ENCODE results near the gene CLIC4.

CLIC4 gene

GRCh38 chr1:24872061-24872850 is 127.0 kb downstream of the CLIC4 start:
- DNase-seq, result no peak
- Histone ChIP-seq H3K36me3 (ENCODE audit: insufficient read depth, low read length) (no peaks in the 10 kb centered on the region), H3K9me3 (ENCODE audit: insufficient read depth, low read length, severe bottlenecking) (no peaks in the 10 kb centered on the region), H3K27me3 (ENCODE audit: insufficient read depth, low read length, poor library complexity) (no peaks in the 10 kb centered on the region), H3K79me2 (ENCODE audit: insufficient read depth, low read length) (no peaks in the 10 kb centered on the region), H3K4me1 (ENCODE audit: insufficient read depth, low read length) (no peaks in the 10 kb centered on the region), H3K9ac (ENCODE audit: low read depth, low read length) (no peak overlapping the region), H3K27ac (ENCODE audit: low read length) (no peak overlapping the region), H2AFZ (ENCODE audit: low read depth, low read length) (no peak overlapping the region), H4K20me1 (ENCODE audit: insufficient read depth, low read length) (no peaks in the 10 kb centered on the region; the same call in 1 of the 2 replicates), H3K4me3 (ENCODE audit: low read depth in 1 of 2, low read length in 2 of 2) (no peak overlapping the region), H3K4me2 (ENCODE audit: insufficient read depth, low read length) (no peak overlapping the region)
- ATAC-seq (ENCODE audit: insufficient read depth, low read depth), result no peak
- TF ChIP-seq EZH2 (IDR thresholded peaks at IDR 0.05; ENCODE audit: borderline replicate concordance, low read depth, low read length, severe bottlenecking), result no peak
- TF ChIP-seq, protein P1, sequence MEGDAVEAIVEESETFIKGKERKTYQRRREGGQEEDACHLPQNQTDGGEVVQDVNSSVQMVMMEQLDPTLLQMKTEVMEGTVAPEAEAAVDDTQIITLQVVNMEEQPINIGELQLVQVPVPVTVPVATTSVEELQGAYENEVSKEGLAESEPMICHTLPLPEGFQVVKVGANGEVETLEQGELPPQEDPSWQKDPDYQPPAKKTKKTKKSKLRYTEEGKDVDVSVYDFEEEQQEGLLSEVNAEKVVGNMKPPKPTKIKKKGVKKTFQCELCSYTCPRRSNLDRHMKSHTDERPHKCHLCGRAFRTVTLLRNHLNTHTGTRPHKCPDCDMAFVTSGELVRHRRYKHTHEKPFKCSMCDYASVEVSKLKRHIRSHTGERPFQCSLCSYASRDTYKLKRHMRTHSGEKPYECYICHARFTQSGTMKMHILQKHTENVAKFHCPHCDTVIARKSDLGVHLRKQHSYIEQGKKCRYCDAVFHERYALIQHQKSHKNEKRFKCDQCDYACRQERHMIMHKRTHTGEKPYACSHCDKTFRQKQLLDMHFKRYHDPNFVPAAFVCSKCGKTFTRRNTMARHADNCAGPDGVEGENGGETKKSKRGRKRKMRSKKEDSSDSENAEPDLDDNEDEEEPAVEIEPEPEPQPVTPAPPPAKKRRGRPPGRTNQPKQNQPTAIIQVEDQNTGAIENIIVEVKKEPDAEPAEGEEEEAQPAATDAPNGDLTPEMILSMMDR (IDR thresholded peaks at IDR 0.05; ENCODE audit: borderline replicate concordance, extremely low read depth, low read length, poor library complexity, severe bottlenecking), result no peak

DNA sequence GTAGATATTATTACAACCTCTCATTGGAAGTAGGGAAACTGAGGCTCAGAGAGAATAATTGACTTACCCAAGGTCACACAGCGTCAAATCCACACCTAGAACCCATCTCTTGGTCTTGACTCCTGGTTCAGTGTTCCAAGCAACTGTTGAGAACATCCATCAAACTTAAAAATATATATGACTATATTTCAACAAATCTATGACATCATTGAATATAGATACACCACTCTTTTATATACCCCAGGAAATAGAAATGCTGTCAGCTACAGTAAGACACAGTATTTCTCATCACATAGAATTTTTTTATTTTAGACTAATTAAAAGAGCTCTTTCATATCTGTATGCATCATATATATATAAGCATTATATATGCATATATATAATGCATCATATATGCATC is 127.9 kb downstream of the CLIC4 start:
- TF ChIP-seq EZH2 (IDR thresholded peaks at IDR 0.05; ENCODE audit: borderline replicate concordance, low read depth, low read length, severe bottlenecking), result no peak
- TF ChIP-seq, protein P1 (IDR thresholded peaks at IDR 0.05; ENCODE audit: borderline replicate concordance, extremely low read depth, low read length, poor library complexity, severe bottlenecking), result no peak
- DNase-seq (no peak), ATAC-seq (ENCODE audit: insufficient read depth, low read depth) (no peak)
- no peak overlapping the region for H3K27ac ChIP-seq (ENCODE audit: low read length)
- H3K4me1 ChIP-seq (ENCODE audit: insufficient read depth, low read length), result no peaks in the 10 kb centered on the region
- no peak overlapping the region for H3K4me2 ChIP-seq (ENCODE audit: insufficient read depth, low read length)
- H3K9ac ChIP-seq (ENCODE audit: low read depth, low read length), result no peak overlapping the region
- H2AFZ ChIP-seq (ENCODE audit: low read depth, low read length), result no peak overlapping the region
- no peaks in the 10 kb centered on the region; the same call in 1 of the 2 replicates for H4K20me1 ChIP-seq (ENCODE audit: insufficient read depth, low read length)
- no peaks in the 10 kb centered on the region for H3K36me3 ChIP-seq (ENCODE audit: insufficient read depth, low read length)
- no peak overlapping the region for H3K4me3 ChIP-seq (ENCODE audit: low read depth in 1 of 2, low read length in 2 of 2)
- H3K79me2 ChIP-seq (ENCODE audit: insufficient read depth, low read length), result no peaks in the 10 kb centered on the region
- H3K27me3 ChIP-seq (ENCODE audit: insufficient read depth, low read length, poor library complexity), result no peaks in the 10 kb centered on the region
- no peaks in the 10 kb centered on the region for H3K9me3 ChIP-seq (ENCODE audit: insufficient read depth, low read length, severe bottlenecking)

DNA sequence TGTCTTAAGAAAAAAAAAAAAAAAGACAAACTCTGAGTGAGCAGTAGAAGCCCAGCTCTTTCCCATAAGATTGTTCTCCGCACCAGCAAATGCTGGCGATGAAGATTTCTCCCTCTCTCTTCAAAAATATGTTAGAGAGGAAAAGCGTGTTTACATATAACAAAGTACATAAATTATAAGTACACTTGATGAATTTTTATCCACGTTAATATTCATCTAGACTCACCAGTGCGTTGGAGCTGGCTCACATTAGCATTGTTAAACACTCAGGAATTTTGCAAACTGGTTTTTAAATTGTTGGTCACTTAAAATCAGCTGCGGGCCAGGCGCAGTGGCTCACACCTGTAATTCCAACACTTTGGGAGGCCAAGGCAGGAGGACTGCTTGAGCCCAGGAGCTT is 128.8 kb downstream of the CLIC4 start:
- no peak for ATAC-seq (ENCODE audit: insufficient read depth, low read depth)
- no peak overlapping the region for H3K4me3 ChIP-seq (ENCODE audit: low read depth in 1 of 2, low read length in 2 of 2)
- TF ChIP-seq EZH2 (IDR thresholded peaks at IDR 0.05; ENCODE audit: borderline replicate concordance, low read depth, low read length, severe bottlenecking), result no peak
- TF ChIP-seq, protein P1 (IDR thresholded peaks at IDR 0.05; ENCODE audit: borderline replicate concordance, extremely low read depth, low read length, poor library complexity, severe bottlenecking), result no peak
- H3K79me2 ChIP-seq (ENCODE audit: insufficient read depth, low read length), result no peaks in the 10 kb centered on the region
- no peak overlapping the region for H3K27ac ChIP-seq (ENCODE audit: low read length)
- DNase-seq, result no peak
- H4K20me1 ChIP-seq (ENCODE audit: insufficient read depth, low read length), result no peaks in the 10 kb centered on the region; the same call in 1 of the 2 replicates
- no peaks in the 10 kb centered on the region for H3K36me3 ChIP-seq (ENCODE audit: insufficient read depth, low read length)
- no peak overlapping the region for H2AFZ ChIP-seq (ENCODE audit: low read depth, low read length)
- no peak overlapping the region for H3K4me2 ChIP-seq (ENCODE audit: insufficient read depth, low read length)
- no peaks in the 10 kb centered on the region for H3K9me3 ChIP-seq (ENCODE audit: insufficient read depth, low read length, severe bottlenecking)
- no peaks in the 10 kb centered on the region for H3K4me1 ChIP-seq (ENCODE audit: insufficient read depth, low read length)
- peaks cover 2% of the 10 kb centered on the region for H3K27me3 ChIP-seq (ENCODE audit: insufficient read depth, low read length, poor library complexity)
- no peak overlapping the region for H3K9ac ChIP-seq (ENCODE audit: low read depth, low read length)
